Neural cell (in vitro differentiated cells): Measurements from ENCODE around the gene TMEFF1. TPM values are rescaled to one million over a fixed set of nuclear protein-coding genes. Genes with fewer than 3 reads are reported as not detected.

ENCODE experiments used
- H2AFZ ChIP-seq: fragments of 200-600, 300-800 bp; sonication (generic), shearing (Covaris generic); 2 replicates; pipeline ENCODE4 v1.6.0; 2014; ENCODE audit warnings: low read depth, mild to moderate bottlenecking, antibody characterized with exemption, low read length, moderate library complexity
- H3F3A ChIP-seq: fragments of 200-600 bp; shearing (Covaris generic); 2 replicates; pipeline ENCODE4 v1.6.1; 2016; ENCODE audit warnings: mild to moderate bottlenecking, moderate library complexity, mixed read lengths, antibody characterized with exemption, low read length; ENCODE audit not compliant: insufficient read depth, poor library complexity, severe bottlenecking
- H3K27ac ChIP-seq: fragments of 200-600, 300-800 bp; sonication (generic), shearing (Covaris generic); 2 replicates; pipeline ENCODE4 v1.5.1; 2014; ENCODE audit warnings: mild to moderate bottlenecking, low read length, moderate library complexity
- H3K27me3 ChIP-seq: fragments of 300-800, 200-600 bp; sonication (generic), shearing (Covaris generic); 2 replicates; pipeline ENCODE4 v1.6.0; 2014; ENCODE audit warnings: mild to moderate bottlenecking, low read depth, low read length, moderate library complexity; ENCODE audit not compliant: insufficient read depth
- H3K36me3 ChIP-seq: fragments of 300-800, 200-600 bp; sonication (generic), shearing (Covaris generic); 2 replicates; pipeline ENCODE4 v1.5.1; 2014; ENCODE audit warnings: mild to moderate bottlenecking, antibody characterized with exemption, low read length, moderate library complexity; ENCODE audit not compliant: insufficient read depth
- H3K4me2 ChIP-seq: fragments of 300-800, 200-600 bp; sonication (generic), shearing (Covaris generic); 2 replicates; pipeline ENCODE4 v1.6.0; 2014; ENCODE audit warnings: mild to moderate bottlenecking, low read length
- H3K4me3 ChIP-seq: fragments of 300-800, 200-600 bp; sonication (generic), shearing (Covaris generic); 2 replicates; pipeline ENCODE4 v1.5.1; 2014; ENCODE audit warnings: mild to moderate bottlenecking, low read length, moderate library complexity
- H3K79me2 ChIP-seq: fragments of 200-600 bp; shearing (Covaris generic); replicated peaks from 2 replicates; pipeline ENCODE4 v1.6.0; 2014; ENCODE audit warnings: mild to moderate bottlenecking, low read length, moderate library complexity; ENCODE audit not compliant: insufficient read depth
- H3K9ac ChIP-seq: fragments of 300-800, 200-600 bp; sonication (generic), shearing (Covaris generic); 2 replicates; pipeline ENCODE4 v1.6.1; 2016; ENCODE audit warnings: mild to moderate bottlenecking, low read length, mixed read lengths
- H3K9me2 ChIP-seq: fragments of 200-600 bp; shearing (Covaris generic); 2 replicates; pipeline ENCODE4 v1.6.1; 2016; ENCODE audit warnings: mild to moderate bottlenecking, low read length, mixed read lengths; ENCODE audit not compliant: insufficient read depth
- H3K9me3 ChIP-seq: fragments of 200-600, 300-800 bp; sonication (generic), shearing (Covaris generic); 2 replicates; pipeline ENCODE4 v1.6.1; 2016; ENCODE audit warnings: mild to moderate bottlenecking, mixed run types, low read length, moderate library complexity, mixed read lengths
- H4K20me1 ChIP-seq: fragments of 200-600 bp; shearing (Covaris generic); 2 replicates; pipeline ENCODE4 v1.6.1; 2016; ENCODE audit warnings: mild to moderate bottlenecking, mixed run types; ENCODE audit not compliant: insufficient read depth
- CTCF ChIP-seq: fragments of 450-650 bp; IDR thresholded peaks from 2 replicates; pipeline ENCODE4 v1.5.1; 2014; ENCODE audit warnings: antibody characterized with exemption, mild to moderate bottlenecking, moderate library complexity; ENCODE audit not compliant: poor library complexity, severe bottlenecking
- EP300 ChIP-seq: fragments of 450-650 bp; conservative IDR thresholded peaks from 2 replicates; pipeline ENCODE4 v1.6.1; 2014; ENCODE audit warnings: antibody characterized with exemption, mild to moderate bottlenecking, moderate library complexity; ENCODE audit not compliant: poor library complexity, severe bottlenecking
- EZH2 ChIP-seq: fragments of 200-600, 300-800 bp; shearing (Covaris generic), sonication (generic); IDR thresholded peaks from 2 replicates; pipeline ENCODE4 v1.6.1; 2014; ENCODE audit warnings: antibody characterized with exemption, low read length, borderline replicate concordance, mild to moderate bottlenecking; ENCODE audit not compliant: insufficient read depth, poor library complexity, severe bottlenecking
- MXI1 ChIP-seq: fragments of 450-650 bp; conservative IDR thresholded peaks from 2 replicates; pipeline ENCODE4 v1.6.1; 2014; ENCODE audit warnings: antibody characterized with exemption, mild to moderate bottlenecking; ENCODE audit not compliant: poor library complexity, severe bottlenecking
- POLR2AphosphoS5 ChIP-seq: IDR thresholded peaks from 2 replicates; pipeline ENCODE4 v1.6.1; 2012
- RAD21 ChIP-seq: fragments of 450-650 bp; conservative IDR thresholded peaks from 2 replicates; pipeline ENCODE4 v1.6.1; 2014; ENCODE audit warnings: antibody characterized with exemption, mild to moderate bottlenecking, moderate library complexity
- REST ChIP-seq: IDR thresholded peaks from 2 replicates; pipeline ENCODE4 v1.6.1; 2012; ENCODE audit warnings: borderline replicate concordance
- SMC3 ChIP-seq: fragments of 450-650 bp; conservative IDR thresholded peaks from 2 replicates; pipeline ENCODE4 v1.6.1; 2014; ENCODE audit warnings: antibody characterized with exemption, mild to moderate bottlenecking, moderate library complexity; ENCODE audit not compliant: poor library complexity
- TAF1 ChIP-seq: IDR thresholded peaks from 2 replicates; pipeline ENCODE4 v1.6.1; 2012; ENCODE audit warnings: low read depth
- polyA plus RNA-seq: library from polyadenylated mRNA; depleted of rRNA; stranded (reverse); fragments of >200 nt; gene quantifications from 2 replicates; pipeline ENCODE4 v1.2.3, GENCODE V29; 2014

Gene TMEFF1
- polyA plus RNA-seq, 1 donor from 2014 or later = 273 TPM

GRCh38 chr9:100486479-100487176 is 13.7 kb downstream of the TMEFF1 start:
- no peaks in the 10 kb centered on the region for H3K36me3 ChIP-seq
- no peak overlapping the region for H3K27ac ChIP-seq
- peaks cover 98% of the 10 kb centered on the region for H3K79me2 ChIP-seq
- no peak overlapping the region for H3K9ac ChIP-seq
- peaks cover 6% of the 10 kb centered on the region for H4K20me1 ChIP-seq
- H3K4me3 ChIP-seq = no peak overlapping the region
- no peaks in the 10 kb centered on the region for H3K9me2 ChIP-seq
- no peaks in the 10 kb centered on the region for H3K27me3 ChIP-seq
- H2AFZ ChIP-seq = no peak overlapping the region
- H3K9me3 ChIP-seq = no peaks in the 10 kb centered on the region
- no peak overlapping the region for H3K4me2 ChIP-seq
- peaks cover 5% of the 10 kb centered on the region for H3F3A ChIP-seq
- TF ChIP-seq CTCF = no peak
- no peak for TF ChIP-seq TAF1
- TF ChIP-seq REST = no peak
- TF ChIP-seq SMC3 = no peak
- TF ChIP-seq EZH2 = no peak
- no peak for TF ChIP-seq RAD21
- no peak for TF ChIP-seq EP300
- TF ChIP-seq POLR2AphosphoS5 = no peak
- no peak for TF ChIP-seq MXI1

- H3K9me3 ChIP-seq = no peaks in the 10 kb centered on the region
- no peaks in the 10 kb centered on the region for H3K9me2 ChIP-seq
- H3K4me2 ChIP-seq = no peak overlapping the region
- H3F3A ChIP-seq = peaks cover 5% of the 10 kb centered on the region
- H3K27me3 ChIP-seq = no peaks in the 10 kb centered on the region
- H3K4me3 ChIP-seq = no peak overlapping the region
- peaks cover 98% of the 10 kb centered on the region for H3K79me2 ChIP-seq
- no peaks in the 10 kb centered on the region for H3K36me3 ChIP-seq
- H4K20me1 ChIP-seq = peaks cover 12% of the 10 kb centered on the region
- no peak overlapping the region for H3K27ac ChIP-seq
- no peak overlapping the region for H2AFZ ChIP-seq
- no peak for TF ChIP-seq CTCF
- TF ChIP-seq EZH2 = no peak
- H3K9ac ChIP-seq = no peak overlapping the region
Observed at GRCh38 chr9:100488177-100488576, 15.2 kb downstream of the TMEFF1 start.
